Activated naive CD8-positive, alpha-beta T cell treated with anti-CD3 and anti-CD28 coated beads, Interleukin-2, amount 10 ng/mL, durations not matched to agents 7 days and 5 days (primary cell): ENCODE data around the gene PPP2R1B. TPM values are rescaled to one million over a fixed set of nuclear protein-coding genes. Genes with fewer than 3 reads are reported as not detected.
A peak's percentile ranks its signal among the peaks of the same experiment; 100 is the strongest.
"Not testable (repeated sequence)": the region's sequence is repeated elsewhere in the genome, so short reads cannot be mapped to it uniquely, and the experiment has no call there.

Experiments
- ATAC-seq: fragments of 150-1000 bp; cut with Tn5 transposase; one replicate; pipeline ENCODE4 v1.10.0; 2021; ENCODE audit warnings: low read depth, moderate library complexity
- POLR2A ChIA-PET: fragments of 350-600 bp; sonication (Branson Sonifier 250); formaldehyde crosslinking; loops from one replicate; lab custom pipeline; 2021; ENCODE audit warnings: antibody characterized with exemption; lab: Charles Lee
- DNase-seq: peaks from one replicate; pipeline ENCODE4 v3.0.0; 2021
- H3K27ac Mint-ChIP-seq: one replicate; pipeline ENCODE4 v1.8.0; 2022; ENCODE audit warnings: mild to moderate bottlenecking, mixed read lengths
- H3K27me3 Mint-ChIP-seq: one replicate; pipeline ENCODE4 v1.8.0; 2022; ENCODE audit warnings: mild to moderate bottlenecking, moderate library complexity, mixed read lengths
- H3K36me3 Mint-ChIP-seq: one replicate; pipeline ENCODE4 v1.8.0; 2021; ENCODE audit warnings: mild to moderate bottlenecking, mixed read lengths
- H3K4me1 Mint-ChIP-seq: one replicate; pipeline ENCODE4 v1.8.0; 2021; ENCODE audit warnings: mixed read lengths
- H3K4me3 Mint-ChIP-seq: one replicate; pipeline ENCODE4 v1.8.0; 2022; ENCODE audit warnings: mild to moderate bottlenecking, moderate library complexity, mixed read lengths
- H3K9me3 Mint-ChIP-seq: one replicate; pipeline ENCODE4 v1.8.0; 2021; ENCODE audit warnings: mixed read lengths
- total RNA-seq, 2 experiments: library from RNA; stranded (reverse); gene quantifications; one replicate each; pipeline ENCODE4 v1.2.3, GENCODE V29; 2021

Gene PPP2R1B
- total RNA-seq, 2 experiments from 2014 or later = 45.1 to 47.1 TPM

GRCh38 chr11:111795334-111795985, 29.3 kb upstream of the PPP2R1B start:
- H3K36me3 Mint-ChIP-seq = peaks cover 37% of the 10 kb centered on the region
- POLR2A ChIA-PET = no interaction called here
- no peak overlapping the region for H3K4me3 Mint-ChIP-seq

GRCh38 chr11:111793863-111794262, 27.7 kb upstream of the PPP2R1B start:
- Mint-ChIP-seq H3K27me3 (no peaks in the 10 kb centered on the region), H3K9me3 (peaks cover 3% of the 10 kb centered on the region), H3K4me1 (peaks cover 8% of the 10 kb centered on the region), H3K27ac (no peak overlapping the region), H3K4me3 (no peak overlapping the region), H3K36me3 (peaks cover 30% of the 10 kb centered on the region)
- DNase-seq (no peak), ATAC-seq (no peak)
- POLR2A ChIA-PET = no interaction called here

More at GRCh38 chr11:111795334-111795985, 29.3 kb upstream of the PPP2R1B start:
- ATAC-seq (no peak), DNase-seq (no peak)
- H3K27ac Mint-ChIP-seq = no peak overlapping the region
- H3K4me1 Mint-ChIP-seq = peaks cover 9% of the 10 kb centered on the region
- H3K27me3 Mint-ChIP-seq = no peaks in the 10 kb centered on the region
- peaks cover 3% of the 10 kb centered on the region for H3K9me3 Mint-ChIP-seq

GRCh38 chr11:111792955-111793500, 26.8 kb upstream of the PPP2R1B start:
- DNase-seq (no peak), ATAC-seq (no peak)
- Mint-ChIP-seq H3K4me1 (peaks cover 8% of the 10 kb centered on the region), H3K27ac (no peak overlapping the region), H3K36me3 (peaks cover 25% of the 10 kb centered on the region), H3K27me3 (no peaks in the 10 kb centered on the region), H3K9me3 (peaks cover 3% of the 10 kb centered on the region), H3K4me3 (no peak overlapping the region)
- POLR2A ChIA-PET = interaction anchor here (0.7 kb wide), 1 partner anchor 27 kb away, joined by 3 read pairs; the partner anchor contains the start of gene PPP2R1B

GRCh38 chr11:111792314-111792713, 26.1 kb upstream of the PPP2R1B start:
- H3K27me3 Mint-ChIP-seq = no peaks in the 10 kb centered on the region
- peaks cover 20% of the 10 kb centered on the region for H3K36me3 Mint-ChIP-seq
- POLR2A ChIA-PET = interaction anchor here (0.7 kb wide), 1 partner anchor 26 kb away, joined by 3 read pairs; the partner anchor contains the start of gene PPP2R1B
- H3K27ac Mint-ChIP-seq = no peak overlapping the region
- no peak for ATAC-seq
- peaks cover 8% of the 10 kb centered on the region for H3K4me1 Mint-ChIP-seq
- H3K9me3 Mint-ChIP-seq = peaks cover 1% of the 10 kb centered on the region
- DNase-seq = no peak
- H3K4me3 Mint-ChIP-seq = no peak overlapping the region

GRCh38 chr11:111788464-111788863, 22.3 kb upstream of the PPP2R1B start:
- no peaks in the 10 kb centered on the region for H3K4me1 Mint-ChIP-seq

GRCh38 chr11:111788051-111788450, 21.9 kb upstream of the PPP2R1B start:
- Mint-ChIP-seq H3K36me3 (peaks cover 3% of the 10 kb centered on the region), H3K9me3 (no peaks in the 10 kb centered on the region), H3K4me3 (no peak overlapping the region), H3K27me3 (no peaks in the 10 kb centered on the region), H3K4me1 (no peaks in the 10 kb centered on the region), H3K27ac (peak overlapping the region; percentile 61)
- DNase-seq (no peak), ATAC-seq (no peak)
- POLR2A ChIA-PET = no interaction called here

More at GRCh38 chr11:111788464-111788863, 22.3 kb upstream of the PPP2R1B start:
- H3K27ac Mint-ChIP-seq = peak overlapping the region; percentile 61
- no peaks in the 10 kb centered on the region for H3K9me3 Mint-ChIP-seq
- H3K4me3 Mint-ChIP-seq = no peak overlapping the region
- peaks cover 3% of the 10 kb centered on the region for H3K36me3 Mint-ChIP-seq
- no peak for ATAC-seq
- no peaks in the 10 kb centered on the region for H3K27me3 Mint-ChIP-seq
- no peak for DNase-seq
- POLR2A ChIA-PET = no interaction called here

- Mint-ChIP-seq H3K27me3 (no peaks in the 10 kb centered on the region), H3K36me3 (no peaks in the 10 kb centered on the region), H3K4me3 (no peak overlapping the region), H3K4me1 (no peaks in the 10 kb centered on the region), H3K27ac (no peak overlapping the region), H3K9me3 (no peaks in the 10 kb centered on the region)
- POLR2A ChIA-PET = no interaction called here
- DNase-seq (no peak), ATAC-seq (no peak)
These were observed 19.8 kb upstream of the PPP2R1B start for GRCh38 chr11:111785886-111786412.

- DNase-seq (no peak), ATAC-seq (no peak)
- no peaks in the 10 kb centered on the region for H3K9me3 Mint-ChIP-seq
- H3K36me3 Mint-ChIP-seq = no peaks in the 10 kb centered on the region
- no peak overlapping the region for H3K27ac Mint-ChIP-seq
- H3K4me1 Mint-ChIP-seq = no peaks in the 10 kb centered on the region
- H3K4me3 Mint-ChIP-seq = no peak overlapping the region
- POLR2A ChIA-PET = no interaction called here
- no peaks in the 10 kb centered on the region for H3K27me3 Mint-ChIP-seq
These were observed 18.9 kb upstream of the PPP2R1B start for GRCh38 chr11:111785076-111785475.

GRCh38 chr11:111784311-111784710, 18.1 kb upstream of the PPP2R1B start:
- POLR2A ChIA-PET, DNase-seq, H3K27me3 Mint-ChIP-seq, H3K4me1 Mint-ChIP-seq, H3K9me3 Mint-ChIP-seq, H3K4me3 Mint-ChIP-seq, ATAC-seq, H3K36me3 Mint-ChIP-seq, H3K27ac Mint-ChIP-seq: not testable (repeated sequence)

GRCh38 chr11:111782109-111782741, 16.0 kb upstream of the PPP2R1B start:
- H3K27me3 Mint-ChIP-seq = no peaks in the 10 kb centered on the region
- H3K27ac Mint-ChIP-seq = no peak overlapping the region
- POLR2A ChIA-PET = no interaction called here
- H3K4me1 Mint-ChIP-seq = peaks cover 1% of the 10 kb centered on the region
- ATAC-seq (no peak), DNase-seq (no peak)
- no peak overlapping the region for H3K4me3 Mint-ChIP-seq
- no peaks in the 10 kb centered on the region for H3K9me3 Mint-ChIP-seq
- H3K36me3 Mint-ChIP-seq = no peaks in the 10 kb centered on the region

- DNase-seq (no peak), ATAC-seq (no peak)
- H3K4me1 Mint-ChIP-seq = peaks cover 1% of the 10 kb centered on the region
- no peaks in the 10 kb centered on the region for H3K27me3 Mint-ChIP-seq
- no peak overlapping the region for H3K4me3 Mint-ChIP-seq
- no peaks in the 10 kb centered on the region for H3K36me3 Mint-ChIP-seq
- H3K27ac Mint-ChIP-seq = no peak overlapping the region
- POLR2A ChIA-PET = no interaction called here
- no peaks in the 10 kb centered on the region for H3K9me3 Mint-ChIP-seq
These were observed 12.9 kb upstream of the PPP2R1B start for GRCh38 chr11:111779118-111779517.

- no peaks in the 10 kb centered on the region for H3K9me3 Mint-ChIP-seq
- no peaks in the 10 kb centered on the region for H3K36me3 Mint-ChIP-seq
- POLR2A ChIA-PET = no interaction called here
- no peak overlapping the region for H3K27ac Mint-ChIP-seq
- peaks cover 1% of the 10 kb centered on the region for H3K4me1 Mint-ChIP-seq
- H3K27me3 Mint-ChIP-seq = no peaks in the 10 kb centered on the region
- ATAC-seq (no peak), DNase-seq (no peak)
- no peak overlapping the region for H3K4me3 Mint-ChIP-seq
These were observed 11.9 kb upstream of the PPP2R1B start for GRCh38 chr11:111778047-111778558.
